K562 (cell line): Measurements from ENCODE around the gene CSF1. TPM values are rescaled to one million over a fixed set of nuclear protein-coding genes. Genes with fewer than 3 reads are reported as not detected.
A peak's percentile ranks its signal among the peaks of the same experiment; 100 is the strongest.

Source experiments
- ARID1B ChIP-seq: fragments of 450-650 bp; IDR thresholded peaks from 2 replicates; pipeline ENCODE4 v1.6.1; 2016; ENCODE audit warnings: antibody characterized with exemption, mild to moderate bottlenecking, inconsistent platforms
- GATAD2A ChIP-seq: fragments of 450-650 bp; IDR thresholded peaks from 2 replicates; pipeline ENCODE4 v1.6.1; 2017
- KLF1 ChIP-seq: fragments of 450-650 bp; IDR thresholded peaks from 2 replicates; pipeline ENCODE4 v1.6.1; 2016; ENCODE audit warnings: missing genetic modification characterization, missing compliant biosample characterization
- KLF16 ChIP-seq: IDR thresholded peaks from 2 replicates; pipeline ENCODE4 v1.6.1; 2016; ENCODE audit warnings: antibody characterized with exemption
- MGA ChIP-seq: fragments of 450-650 bp; IDR thresholded peaks from 2 replicates; pipeline ENCODE4 v1.6.1; 2016; ENCODE audit warnings: mild to moderate bottlenecking, moderate library complexity
- SRF ChIP-seq, 2 experiments: fragments of 250-450, 450-650 bp in 1 of 2; sonication (Bioruptor Pico) in 1 of 2; sonication (generic) in 1 of 2; formaldehyde crosslinking; IDR thresholded peaks; 2 replicates each; pipeline versions ENCODE4 v1.5.0 to v1.5.1; 2020 to 2022; ENCODE audit warnings: mild to moderate bottlenecking in 1 of 2, missing genetic modification reagents in 1 of 2
- TEAD4 ChIP-seq, 2 experiments: sonication (generic) in 1 of 2; formaldehyde crosslinking in 1 of 2; IDR thresholded peaks; 2 replicates each; pipeline versions ENCODE4 v1.6.1 to v1.8.0; 2012 to 2022; ENCODE audit warnings: borderline replicate concordance in 1 of 2, inconsistent platforms in 1 of 2, low read length in 1 of 2, mild to moderate bottlenecking in 1 of 2, missing genetic modification reagents in 1 of 2
- YY1 ChIP-seq, 3 experiments: IDR thresholded peaks; 2 replicates each; pipeline ENCODE4 v1.6.1; 2011; ENCODE audit warnings: low read length in 2 of 3, mild to moderate bottlenecking in 2 of 3, moderate library complexity in 2 of 3, borderline replicate concordance in 1 of 3, control low read depth in 1 of 3, low read depth in 1 of 3; ENCODE audit not compliant: insufficient read depth in 3 of 3, insufficient replicate concordance in 2 of 3, control insufficient read depth in 1 of 3, insufficient read length in 1 of 3; ENCODE audit errors: extremely low read depth in 1 of 3
- ZBTB11 ChIP-seq, 3 experiments: fragments of 200-800 bp in 1 of 3; fragments of 250-450 bp in 1 of 3; fragments of 450-650 bp in 1 of 3; sonication (Bioruptor Pico) in 1 of 3; sonication (Bioruptor generic) in 1 of 3; formaldehyde crosslinking in 1 of 3; IDR thresholded peaks; 2 replicates each; pipeline versions ENCODE4 v1.6.1 to v1.8.0; 2016 to 2022; ENCODE audit warnings: mild to moderate bottlenecking in 2 of 3, missing genetic modification characterization in 2 of 3, missing compliant biosample characterization in 1 of 3, moderate library complexity in 1 of 3
- ZNF444 ChIP-seq: fragments of 250-450 bp; sonication (Bioruptor Pico); IDR thresholded peaks from 2 replicates; pipeline ENCODE4 v1.4.0; 2020; ENCODE audit warnings: mild to moderate bottlenecking, moderate library complexity
- polyA plus RNA-seq, 8 experiments: library from polyadenylated mRNA; depleted of rRNA in 4 of 8; stranded (reverse) in 5 of 8; unstranded in 3 of 8; fragments of >200 nt; fragmentation: Nextera tagmentation in 2 of 8; fragmentation: Illumina TruSeq in 1 of 8; extraction: Ambion mirVana in 2 of 8; extraction: Trizol in 1 of 8; gene quantifications; 2 replicates each; pipeline versions ENCODE4 v1.2.1 to v1.2.3, GENCODE V29; 2011 to 2014; ENCODE audit warnings: inconsistent platforms in 1 of 8, missing spikeins in 1 of 8
- total RNA-seq, 7 experiments: library from RNA; depleted of rRNA in 6 of 7; stranded (reverse); fragments of >200 nt in 6 of 7; fragmentation: Illumina TruSeq in 2 of 7; extraction: Trizol in 2 of 7; gene quantifications; 2 replicates each; pipeline versions ENCODE4 v1.2.1 to v1.2.3, GENCODE V29; 2011 to 2021; ENCODE audit warnings: low replicate concordance in 1 of 7

CSF1 gene
- total and polyA plus RNA-seq, 9 of the 15 experiments (the other 6 are each of a cell fraction or from before 2014, with no cell fraction given) = 0.18 to 11.8 (median 2.8) TPM

GRCh38 chr1:109864047-109864822 lies 46.4 kb upstream of the CSF1 start (continued):
- TF ChIP-seq MGA = peak; percentile 46
- peak; percentile 56; the same call in 1 of the 2 replicates for TF ChIP-seq KLF1 (tag)
- peak; percentile 94 to 98 for TF ChIP-seq SRF (CRISPR knock-in tag; IDR thresholded peaks at IDR 0.05)
- 0 out of 2 replicates have a peak, but pooled peaks have one; percentile 17 for TF ChIP-seq GATAD2A
- 0 out of 6 replicates have a peak, but pooled peaks of 1 of the 3 experiments have one; percentile 37 for TF ChIP-seq ZBTB11 (CRISPR knock-in tag; IDR thresholded peaks at IDR 0.05)
- TF ChIP-seq KLF16 = peak; percentile 54; the same call in 1 of the 2 replicates
- peak; percentile 50 for TF ChIP-seq TEAD4 (IDR thresholded peaks at IDR 0.05; ENCODE audit: low read length)
- TF ChIP-seq TEAD4 (CRISPR knock-in tag; IDR thresholded peaks at IDR 0.05; ENCODE audit: borderline replicate concordance) = no peak
- peak; percentile 72 for TF ChIP-seq ZNF444
- TF ChIP-seq YY1 (IDR thresholded peaks at IDR 0.05; ENCODE audit: borderline replicate concordance in 1 of 3, control insufficient read depth in 1 of 3, extremely low read depth in 1 of 3, insufficient read depth in 3 of 3, insufficient read length in 1 of 3, insufficient replicate concordance in 2 of 3, low read depth in 1 of 3, low read length in 2 of 3) = peak in 1 of 3 experiments; percentile 50
- TF ChIP-seq ARID1B = peak; percentile 47
